CD4-positive, alpha-beta memory T cell (primary cell): Measurements from ENCODE around the gene TAS2R42. TPM values are rescaled to one million over a fixed set of nuclear protein-coding genes. Genes with fewer than 3 reads are reported as not detected.

Experiments used
- CTCF ChIA-PET: fragments of 350-600 bp; sonication (Branson Sonifier 250); formaldehyde crosslinking; loops from one replicate; lab custom pipeline; 2021; ENCODE audit warnings: inconsistent platforms; ENCODE audit not compliant: partially characterized antibody; lab: Charles Lee
- POLR2A ChIA-PET: fragments of 350-600 bp; sonication (Branson Sonifier 250); formaldehyde crosslinking; loops from one replicate; lab custom pipeline; 2021; ENCODE audit not compliant: partially characterized antibody; lab: Charles Lee
- DNase-seq, 5 donors: peaks; one replicate each; pipeline versions ENCODE4 v3.0.0 to v3.0.0-alpha.2; 2020 to 2022; ENCODE audit warnings: mixed read lengths in 1 of 5
- H3K27ac ChIP-seq: one replicate; pipeline ENCODE4 v1.7.0; 2013; ENCODE audit warnings: low read depth, low read length
- H3K27me3 ChIP-seq: 2 replicates; pipeline ENCODE4 v1.7.0; 2013; ENCODE audit warnings: mild to moderate bottlenecking, low read length, moderate library complexity; ENCODE audit not compliant: insufficient read depth
- H3K36me3 ChIP-seq: 2 replicates; pipeline ENCODE4 v1.7.0; 2013; ENCODE audit warnings: mild to moderate bottlenecking, low read length, moderate library complexity; ENCODE audit not compliant: insufficient read depth
- H3K4me1 ChIP-seq: 2 replicates; pipeline ENCODE4 v1.7.0; 2013; ENCODE audit warnings: mild to moderate bottlenecking, low read length, moderate library complexity; ENCODE audit not compliant: insufficient read depth
- H3K4me3 ChIP-seq, 2 donors: one replicate each; pipeline ENCODE4 v1.7.0; 2013; ENCODE audit warnings: low read length in 2 of 2, mild to moderate bottlenecking in 1 of 2
- H3K9me3 ChIP-seq, 2 donors: one replicate each; pipeline ENCODE4 v1.7.0; 2013; ENCODE audit warnings: low read length in 2 of 2, control low read depth in 1 of 2; ENCODE audit not compliant: control insufficient read depth in 1 of 2
- H3K27ac Mint-ChIP-seq, 7 donors: one replicate each; pipeline ENCODE4 v1.8.0; 2020 to 2021; ENCODE audit warnings: mixed read lengths in 7 of 7, mild to moderate bottlenecking in 6 of 7, inconsistent platforms in 3 of 7, moderate library complexity in 3 of 7
- H3K27me3 Mint-ChIP-seq, 2 donors: one replicate each; pipeline ENCODE4 v1.8.0; 2020 to 2021; ENCODE audit warnings: mixed read lengths in 2 of 2
- H3K36me3 Mint-ChIP-seq, 2 donors: one replicate each; pipeline ENCODE4 v1.8.0; 2020 to 2021; ENCODE audit warnings: mixed read lengths in 2 of 2, inconsistent platforms in 1 of 2, mild to moderate bottlenecking in 1 of 2
- H3K4me1 Mint-ChIP-seq, 4 donors: one replicate each; pipeline ENCODE4 v1.8.0; 2020 to 2021; ENCODE audit warnings: mixed read lengths in 4 of 4, mild to moderate bottlenecking in 1 of 4
- H3K4me3 Mint-ChIP-seq, 8 donors: one replicate each; pipeline ENCODE4 v1.8.0; 2020 to 2021; ENCODE audit warnings: mixed read lengths in 8 of 8, mild to moderate bottlenecking in 7 of 8, moderate library complexity in 6 of 8, inconsistent platforms in 3 of 8
- H3K9me3 Mint-ChIP-seq, 8 donors: one replicate each; pipeline ENCODE4 v1.8.0; 2020 to 2021; ENCODE audit warnings: mixed read lengths in 8 of 8, mild to moderate bottlenecking in 5 of 8, inconsistent platforms in 3 of 8, moderate library complexity in 1 of 8
- intact Hi-C: fragments of 100-400 bp; cut with micrococcal nuclease; formaldehyde crosslinking; loops from one replicate; pipeline ENCODE4 v1.15.1; 2023
- polyA plus RNA-seq, 2 donors: library from polyadenylated mRNA; unstranded; fragments of 300-500 nt; fragmentation: Illumina TruSeq; gene quantifications; one replicate each; pipeline ENCODE4 v1.2.3, GENCODE V29; 2021
- total RNA-seq, 2 experiments: library from RNA; stranded (reverse); gene quantifications; one replicate each; pipeline ENCODE4 v1.2.3, GENCODE V29; 2021

The TAS2R42 gene
- total and polyA plus RNA-seq, 4 experiments from 2014 or later = not detected

GRCh38 chr12:11170810-11171144, 16.0 kb downstream of the TAS2R42 start:
- Mint-ChIP-seq H3K4me3 (peak overlapping the region; percentile 88 to 100 (median 99)), H3K36me3 (peaks cover 32 to 45% of the 10 kb centered on the region in 2 donors), H3K27ac (peak overlapping the region; percentile 82 to 99 (median 97)), H3K4me1 (peaks cover 43 to 83% (median 57%) of the 10 kb centered on the region in 4 donors), H3K9me3 (no peaks in the 10 kb centered on the region), H3K27me3 (no peaks in the 10 kb centered on the region)
- intact Hi-C loops = loop anchor here (1.0 to 5.0 kb wide), 3 partner anchors 316 to 558 kb away; partner anchors contain the start of gene MAGOHB
- no peak for DNase-seq
- Histone ChIP-seq H3K4me1 (peaks cover 55% of the 10 kb centered on the region), H3K27ac (peak overlapping the region; percentile 54), H3K36me3 (peaks cover 8% of the 10 kb centered on the region), H3K4me3 (peak overlapping the region; percentile 70 to 95), H3K27me3 (no peaks in the 10 kb centered on the region), H3K9me3 (no peaks in the 10 kb centered on the region)
- ChIA-PET CTCF (interaction anchor here (0.8 to 2.5 kb wide), 4 partner anchors 8 to 400 kb away, joined by 3 to 11 read pairs (median 7); no protein-coding TSS in a partner anchor), POLR2A (interaction anchor here (0.6 to 2.0 kb wide), 12 partner anchors 8 to 1186 kb away, joined by 3 to 16 read pairs (median 6); partner anchors contain the start of genes BORCS5 and GABARAPL1)

GRCh38 chr12:11166300-11166699, 20.4 kb downstream of the TAS2R42 start:
- DNase-seq = no peak
- H3K4me3 ChIP-seq = no peak overlapping the region
- H3K27ac Mint-ChIP-seq = no peak overlapping the region
- peaks cover 45 to 48% of the 10 kb centered on the region in 2 donors for H3K36me3 Mint-ChIP-seq
- no peak overlapping the region for H3K27ac ChIP-seq
- H3K4me1 Mint-ChIP-seq = peaks cover 49 to 85% (median 66%) of the 10 kb centered on the region in 4 donors
- H3K27me3 ChIP-seq = no peaks in the 10 kb centered on the region
- CTCF ChIA-PET = no interaction called here
- peaks cover 8% of the 10 kb centered on the region for H3K36me3 ChIP-seq
- H3K4me1 ChIP-seq = peaks cover 37% of the 10 kb centered on the region
- no peak overlapping the region for H3K4me3 Mint-ChIP-seq
- POLR2A ChIA-PET = no interaction called here
- no peaks in the 10 kb centered on the region for H3K9me3 Mint-ChIP-seq
- intact Hi-C loops = no loop called here
- no peaks in the 10 kb centered on the region for H3K27me3 Mint-ChIP-seq
- H3K9me3 ChIP-seq = no peaks in the 10 kb centered on the region

- H3K4me1 Mint-ChIP-seq = peaks cover 50 to 72% (median 62%) of the 10 kb centered on the region in 4 donors
- POLR2A ChIA-PET = no interaction called here
- intact Hi-C loops = no loop called here
- H3K4me1 ChIP-seq = peaks cover 23% of the 10 kb centered on the region
- H3K27ac Mint-ChIP-seq = no peak overlapping the region
- H3K4me3 ChIP-seq = no peak overlapping the region
- no peak overlapping the region for H3K4me3 Mint-ChIP-seq
- no peaks in the 10 kb centered on the region for H3K27me3 ChIP-seq
- no peak overlapping the region for H3K27ac ChIP-seq
- H3K36me3 Mint-ChIP-seq = peaks cover 49 to 51% of the 10 kb centered on the region in 2 donors
- peaks cover 0 to 2% (median 0%) of the 10 kb centered on the region in 8 donors for H3K9me3 Mint-ChIP-seq
- H3K27me3 Mint-ChIP-seq = no peaks in the 10 kb centered on the region
- H3K9me3 ChIP-seq = no peaks in the 10 kb centered on the region
- no peak for DNase-seq
- CTCF ChIA-PET = no interaction called here
- peaks cover 8% of the 10 kb centered on the region for H3K36me3 ChIP-seq
These were observed 22.4 kb downstream of the TAS2R42 start for GRCh38 chr12:11164384-11164783.

GRCh38 chr12:11162502-11162901, 24.2 kb downstream of the TAS2R42 start:
- Mint-ChIP-seq H3K9me3 (peaks cover 0 to 2% (median 0%) of the 10 kb centered on the region in 8 donors), H3K27me3 (no peaks in the 10 kb centered on the region), H3K27ac (no peak overlapping the region), H3K4me3 (peak overlapping the region in 1 of 8 donors; percentile 11), H3K36me3 (peaks cover 50 to 51% of the 10 kb centered on the region in 2 donors), H3K4me1 (peaks cover 45 to 66% (median 53%) of the 10 kb centered on the region in 4 donors)
- intact Hi-C loops = no loop called here
- POLR2A ChIA-PET = interaction anchor here (2.1 kb wide), 1 partner anchor 9 kb away, joined by 10 read pairs; the partner anchor contains the start of gene SMIM10L1
- Histone ChIP-seq H3K9me3 (no peaks in the 10 kb centered on the region), H3K4me3 (no peak overlapping the region), H3K4me1 (peaks cover 12% of the 10 kb centered on the region), H3K27me3 (no peaks in the 10 kb centered on the region), H3K27ac (no peak overlapping the region), H3K36me3 (peaks cover 8% of the 10 kb centered on the region)
- DNase-seq = no peak
- CTCF ChIA-PET = interaction anchor here (2.4 kb wide), 1 partner anchor 9 kb away, joined by 9 read pairs; the partner anchor contains the start of gene SMIM10L1

- Mint-ChIP-seq H3K4me3 (no peak overlapping the region), H3K36me3 (peaks cover 42 to 57% of the 10 kb centered on the region in 2 donors)
These were observed 27.8 kb downstream of the TAS2R42 start for GRCh38 chr12:11158885-11159444.

GRCh38 chr12:11154400-11154925, 32.3 kb downstream of the TAS2R42 start:
- Histone ChIP-seq H3K27me3 (no peaks in the 10 kb centered on the region), H3K36me3 (no peaks in the 10 kb centered on the region), H3K4me3 (no peak overlapping the region), H3K27ac (no peak overlapping the region), H3K4me1 (no peaks in the 10 kb centered on the region), H3K9me3 (no peaks in the 10 kb centered on the region)
- Mint-ChIP-seq H3K4me3 (no peak overlapping the region), H3K27ac (no peak overlapping the region), H3K36me3 (peaks cover 33 to 53% of the 10 kb centered on the region in 2 donors), H3K27me3 (no peaks in the 10 kb centered on the region), H3K9me3 (peaks cover 0 to 23% (median 7%) of the 10 kb centered on the region in 8 donors), H3K4me1 (peaks cover 8 to 17% (median 14%) of the 10 kb centered on the region in 4 donors)
- no peak for DNase-seq
- CTCF ChIA-PET = no interaction called here
- intact Hi-C loops = no loop called here
- POLR2A ChIA-PET = interaction anchor here (1.4 kb wide), 1 partner anchor 17 kb away, joined by 5 read pairs; no protein-coding TSS in a partner anchor

More at GRCh38 chr12:11158885-11159444, 27.8 kb downstream of the TAS2R42 start:
- Histone ChIP-seq H3K9me3 (no peaks in the 10 kb centered on the region), H3K4me1 (no peaks in the 10 kb centered on the region), H3K36me3 (no peaks in the 10 kb centered on the region), H3K27ac (no peak overlapping the region), H3K27me3 (no peaks in the 10 kb centered on the region), H3K4me3 (no peak overlapping the region)
- peaks cover 29 to 39% (median 34%) of the 10 kb centered on the region in 4 donors for H3K4me1 Mint-ChIP-seq
- ChIA-PET POLR2A (interaction anchor here (1.1 kb wide), 1 partner anchor 12 kb away, joined by 3 read pairs; the partner anchor contains the start of gene SMIM10L1), CTCF (no interaction called here)
- intact Hi-C loops = no loop called here
- no peak for DNase-seq
- H3K27ac Mint-ChIP-seq = no peak overlapping the region
- peaks cover 0 to 19% (median 5%) of the 10 kb centered on the region in 8 donors for H3K9me3 Mint-ChIP-seq
- no peaks in the 10 kb centered on the region for H3K27me3 Mint-ChIP-seq

- Histone ChIP-seq H3K9me3 (no peaks in the 10 kb centered on the region), H3K36me3 (no peaks in the 10 kb centered on the region), H3K4me1 (no peaks in the 10 kb centered on the region), H3K27ac (no peak overlapping the region), H3K27me3 (no peaks in the 10 kb centered on the region), H3K4me3 (no peak overlapping the region)
- Mint-ChIP-seq H3K4me1 (peaks cover 2 to 11% (median 6%) of the 10 kb centered on the region in 4 donors), H3K27ac (no peak overlapping the region), H3K9me3 (peaks cover 0 to 23% (median 7%) of the 10 kb centered on the region in 8 donors), H3K4me3 (no peak overlapping the region), H3K36me3 (peaks cover 22 to 41% of the 10 kb centered on the region in 2 donors), H3K27me3 (no peaks in the 10 kb centered on the region)
- CTCF ChIA-PET = no interaction called here
- DNase-seq = no peak
- intact Hi-C loops = no loop called here
- POLR2A ChIA-PET = interaction anchor here (0.7 kb wide), 1 partner anchor 18 kb away, joined by 3 read pairs; the partner anchor contains the start of gene SMIM10L1
These were observed 34.0 kb downstream of the TAS2R42 start for GRCh38 chr12:11152725-11153124.
